IPS-18a (cell line): Measurements from ENCODE around the gene SFPQ.
"Not testable (repeated sequence)": the region's sequence is repeated elsewhere in the genome, so short reads cannot be mapped to it uniquely, and the experiment has no call there.

Source experiments
- H3K27ac ChIP-seq: one replicate; pipeline ENCODE4 v1.5.1; 2013; ENCODE audit warnings: low read length
- H3K27me3 ChIP-seq: one replicate; pipeline ENCODE4 v1.6.1; 2013; ENCODE audit warnings: mild to moderate bottlenecking, low read length; ENCODE audit not compliant: control insufficient read depth, insufficient read depth
- H3K36me3 ChIP-seq: one replicate; pipeline ENCODE4 v1.6.1; 2013; ENCODE audit warnings: low read depth, low read length; ENCODE audit not compliant: control insufficient read depth
- H3K4me1 ChIP-seq: one replicate; pipeline ENCODE4 v1.6.1; 2013; ENCODE audit warnings: low read depth, low read length; ENCODE audit not compliant: control insufficient read depth
- H3K4me3 ChIP-seq: one replicate; pipeline ENCODE4 v1.5.1; 2013; ENCODE audit warnings: low read length
- H3K9ac ChIP-seq: one replicate; pipeline ENCODE4 v1.6.1; 2013; ENCODE audit warnings: mild to moderate bottlenecking, low read length, moderate library complexity
- H3K9me3 ChIP-seq: one replicate; pipeline ENCODE4 v1.6.1; 2013; ENCODE audit warnings: low read depth, low read length; ENCODE audit not compliant: control insufficient read depth

SFPQ gene

GRCh38 chr1:35173491-35173890 is 19.5 kb downstream of the SFPQ start:
- Histone ChIP-seq H3K4me3 (no peak overlapping the region), H3K36me3 (peaks cover 34% of the 10 kb centered on the region), H3K27ac (no peak overlapping the region), H3K27me3 (no peaks in the 10 kb centered on the region), H3K9me3 (no peaks in the 10 kb centered on the region), H3K9ac (no peak overlapping the region), H3K4me1 (no peaks in the 10 kb centered on the region)

- H3K27ac ChIP-seq: no peak overlapping the region
- H3K36me3 ChIP-seq: peaks cover 19% of the 10 kb centered on the region
- no peak overlapping the region for H3K9ac ChIP-seq
- H3K27me3 ChIP-seq: no peaks in the 10 kb centered on the region
- H3K4me3 ChIP-seq: no peak overlapping the region
- H3K9me3 ChIP-seq: no peaks in the 10 kb centered on the region
- no peaks in the 10 kb centered on the region for H3K4me1 ChIP-seq
These were observed 20.9 kb downstream of the SFPQ start for GRCh38 chr1:35172022-35172421.

- Histone ChIP-seq H3K4me3 (no peak overlapping the region), H3K9me3 (no peaks in the 10 kb centered on the region), H3K27me3 (no peaks in the 10 kb centered on the region), H3K36me3 (peaks cover 17% of the 10 kb centered on the region), H3K9ac (no peak overlapping the region), H3K4me1 (no peaks in the 10 kb centered on the region), H3K27ac (no peak overlapping the region)
These were observed 21.4 kb downstream of the SFPQ start for GRCh38 chr1:35171579-35171978.

GRCh38 chr1:35164893-35165292 is 28.1 kb downstream of the SFPQ start:
- Histone ChIP-seq H3K4me3 (no peak overlapping the region), H3K9ac (no peak overlapping the region), H3K4me1 (no peaks in the 10 kb centered on the region), H3K36me3 (no peaks in the 10 kb centered on the region), H3K27ac (no peak overlapping the region), H3K9me3 (no peaks in the 10 kb centered on the region), H3K27me3 (no peaks in the 10 kb centered on the region)

GRCh38 chr1:35151220-35151619 is 41.7 kb downstream of the SFPQ start:
- H3K27me3 ChIP-seq: no peaks in the 10 kb centered on the region

GRCh38 chr1:35145892-35146549 is 46.9 kb downstream of the SFPQ start:
- H3K9ac ChIP-seq, H3K4me1 ChIP-seq, H3K4me3 ChIP-seq, H3K27ac ChIP-seq, H3K36me3 ChIP-seq, H3K27me3 ChIP-seq, H3K9me3 ChIP-seq: not testable (repeated sequence)

More at GRCh38 chr1:35151220-35151619, 41.7 kb downstream of the SFPQ start:
- H3K9me3 ChIP-seq: no peaks in the 10 kb centered on the region
- no peak overlapping the region for H3K9ac ChIP-seq
- H3K4me1 ChIP-seq: no peaks in the 10 kb centered on the region
- H3K27ac ChIP-seq: no peak overlapping the region
- no peaks in the 10 kb centered on the region for H3K36me3 ChIP-seq
- H3K4me3 ChIP-seq: no peak overlapping the region

GRCh38 chr1:35143737-35144508 is 49.0 kb downstream of the SFPQ start:
- Histone ChIP-seq H3K36me3 (no peaks in the 10 kb centered on the region), H3K9ac (no peak overlapping the region), H3K9me3 (no peaks in the 10 kb centered on the region), H3K4me3 (no peak overlapping the region), H3K4me1 (no peaks in the 10 kb centered on the region), H3K27ac (no peak overlapping the region), H3K27me3 (no peaks in the 10 kb centered on the region)

- H3K27ac ChIP-seq, H3K36me3 ChIP-seq, H3K4me3 ChIP-seq, H3K4me1 ChIP-seq, H3K27me3 ChIP-seq, H3K9ac ChIP-seq, H3K9me3 ChIP-seq: not testable (repeated sequence)
These were observed 50.2 kb downstream of the SFPQ start for GRCh38 chr1:35142728-35143127.

- not testable (repeated sequence) for H3K9me3 ChIP-seq, H3K4me3 ChIP-seq, H3K36me3 ChIP-seq, H3K4me1 ChIP-seq, H3K27ac ChIP-seq, H3K9ac ChIP-seq, H3K27me3 ChIP-seq
These were observed 50.7 kb downstream of the SFPQ start for GRCh38 chr1:35142294-35142693.

GRCh38 chr1:35137590-35137989 is 55.4 kb downstream of the SFPQ start:
- H3K4me3 ChIP-seq, H3K27ac ChIP-seq, H3K4me1 ChIP-seq, H3K36me3 ChIP-seq, H3K9ac ChIP-seq, H3K9me3 ChIP-seq, H3K27me3 ChIP-seq: not testable (repeated sequence)

- Histone ChIP-seq H3K4me3 (no peak overlapping the region), H3K9ac (no peak overlapping the region), H3K27ac (no peak overlapping the region), H3K27me3 (no peaks in the 10 kb centered on the region), H3K4me1 (no peaks in the 10 kb centered on the region), H3K36me3 (no peaks in the 10 kb centered on the region), H3K9me3 (no peaks in the 10 kb centered on the region)
These were observed 56.2 kb downstream of the SFPQ start for GRCh38 chr1:35136780-35137179.
